Measurements from ENCODE around the gene IL11. TPM values are rescaled to one million over a fixed set of nuclear protein-coding genes. Genes with fewer than 3 reads are reported as not detected.

IL11 gene
- polyA plus RNA-seq, 3 donors = not detected

DNA sequence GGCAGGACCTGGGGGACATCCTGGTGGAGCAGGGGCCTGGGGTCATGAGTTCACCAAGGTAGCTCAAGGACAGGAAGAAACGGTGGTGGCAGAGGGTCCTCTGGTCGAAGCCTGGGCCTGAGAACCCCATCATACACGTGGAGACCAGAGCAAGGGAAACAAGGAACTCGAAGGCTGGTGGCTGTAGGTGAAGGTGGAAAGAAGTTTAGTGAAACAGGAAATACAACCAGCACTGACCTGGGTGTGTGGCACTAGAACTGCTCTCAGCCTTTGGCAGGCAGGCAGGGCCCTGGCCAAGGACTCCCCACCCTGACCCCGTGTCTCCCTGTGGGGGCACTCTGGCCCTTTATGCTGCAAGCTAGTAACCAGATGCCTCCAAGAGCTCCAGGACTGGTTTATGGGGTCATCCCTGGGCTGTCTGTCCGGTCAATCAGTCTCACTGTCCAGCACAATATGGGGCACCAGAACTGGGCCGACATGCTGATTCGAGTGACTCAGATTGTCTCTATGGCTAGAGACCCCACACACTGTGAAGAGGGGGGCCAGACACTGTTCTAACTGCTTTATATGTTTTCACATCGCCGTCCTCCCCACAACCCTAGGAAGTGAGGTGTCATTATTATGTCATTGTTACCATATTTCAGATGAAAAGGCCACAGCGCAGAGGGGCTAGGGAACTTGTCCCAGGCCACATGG lies 19.5 kb downstream of the IL11 start:
- no peak overlapping the region for H2AFZ ChIP-seq (ENCODE audit: insufficient read depth, low read depth, low read length, poor library complexity, severe bottlenecking)
- peak overlapping the region; percentile 51 to 90 for H3K4me3 Mint-ChIP-seq
- no peaks in the 10 kb centered on the region for H4K20me1 ChIP-seq (ENCODE audit: insufficient read depth, low read length)
- H3K9me3 Mint-ChIP-seq = peaks cover 0 to 11% (median 8%) of the 10 kb centered on the region in 7 donors
- TF ChIP-seq, protein P1, sequence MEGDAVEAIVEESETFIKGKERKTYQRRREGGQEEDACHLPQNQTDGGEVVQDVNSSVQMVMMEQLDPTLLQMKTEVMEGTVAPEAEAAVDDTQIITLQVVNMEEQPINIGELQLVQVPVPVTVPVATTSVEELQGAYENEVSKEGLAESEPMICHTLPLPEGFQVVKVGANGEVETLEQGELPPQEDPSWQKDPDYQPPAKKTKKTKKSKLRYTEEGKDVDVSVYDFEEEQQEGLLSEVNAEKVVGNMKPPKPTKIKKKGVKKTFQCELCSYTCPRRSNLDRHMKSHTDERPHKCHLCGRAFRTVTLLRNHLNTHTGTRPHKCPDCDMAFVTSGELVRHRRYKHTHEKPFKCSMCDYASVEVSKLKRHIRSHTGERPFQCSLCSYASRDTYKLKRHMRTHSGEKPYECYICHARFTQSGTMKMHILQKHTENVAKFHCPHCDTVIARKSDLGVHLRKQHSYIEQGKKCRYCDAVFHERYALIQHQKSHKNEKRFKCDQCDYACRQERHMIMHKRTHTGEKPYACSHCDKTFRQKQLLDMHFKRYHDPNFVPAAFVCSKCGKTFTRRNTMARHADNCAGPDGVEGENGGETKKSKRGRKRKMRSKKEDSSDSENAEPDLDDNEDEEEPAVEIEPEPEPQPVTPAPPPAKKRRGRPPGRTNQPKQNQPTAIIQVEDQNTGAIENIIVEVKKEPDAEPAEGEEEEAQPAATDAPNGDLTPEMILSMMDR (IDR thresholded peaks at IDR 0.05) = no peak
- intact Hi-C loops (cut with micrococcal nuclease) = loop anchor here in 1 of 2 donors (5.0 kb wide), 1 partner anchor 38 kb away; no protein-coding TSS in a partner anchor
- no peak overlapping the region for H3K4me2 ChIP-seq (replicated peaks; ENCODE audit: extremely low read depth, low read length, poor library complexity, severe bottlenecking)
- H3K9ac ChIP-seq (ENCODE audit: insufficient read depth, low read length, poor library complexity, severe bottlenecking) = no peak overlapping the region
- H3K27me3 Mint-ChIP-seq (ENCODE audit: low read depth in 3 of 3) = peaks cover 38 to 50% (median 41%) of the 10 kb centered on the region in 3 donors
- no peak overlapping the region for H3K4me3 ChIP-seq (replicated peaks in 1 of 3; ENCODE audit: low read depth in 2 of 3, low read length in 3 of 3)
- peaks cover 5 to 9% of the 10 kb centered on the region in 2 donors for H3K36me3 Mint-ChIP-seq
- H3K4me1 ChIP-seq (ENCODE audit: control insufficient read depth in 1 of 2, insufficient read depth in 2 of 2, low read length in 2 of 2) = peaks cover 22 to 28% of the 10 kb centered on the region in 2 donors
- H3K27me3 ChIP-seq (ENCODE audit: control insufficient read depth in 2 of 2, insufficient read depth in 2 of 2, low read length in 2 of 2) = peaks cover 13 to 45% of the 10 kb centered on the region in 2 donors
- no peaks in the 10 kb centered on the region for H3K79me2 ChIP-seq (ENCODE audit: insufficient read depth, low read length)
- peaks cover 0 to 9% of the 10 kb centered on the region in 2 donors for H3K9me3 ChIP-seq (replicated peaks in 1 of 2; ENCODE audit: control insufficient read depth in 1 of 2, insufficient read depth in 1 of 2, low read length in 2 of 2)
- DNase-seq = no peak
- no peak overlapping the region for H3K27ac ChIP-seq (ENCODE audit: low read depth in 1 of 2, low read length in 2 of 2)
- H3K27ac Mint-ChIP-seq = peak overlapping the region in 1 of 7 donors; percentile 44
- H3K36me3 ChIP-seq (replicated peaks in 1 of 2; ENCODE audit: control insufficient read depth in 1 of 2, insufficient read depth in 2 of 2, low read length in 2 of 2) = peaks cover 0 to 2% of the 10 kb centered on the region in 2 donors
- WGBS (ENCODE audit: insufficient coverage) = 61% methylated on average over 8 of the region's 11 CpGs
- H3K4me1 Mint-ChIP-seq = peaks cover 33% of the 10 kb centered on the region

DNA sequence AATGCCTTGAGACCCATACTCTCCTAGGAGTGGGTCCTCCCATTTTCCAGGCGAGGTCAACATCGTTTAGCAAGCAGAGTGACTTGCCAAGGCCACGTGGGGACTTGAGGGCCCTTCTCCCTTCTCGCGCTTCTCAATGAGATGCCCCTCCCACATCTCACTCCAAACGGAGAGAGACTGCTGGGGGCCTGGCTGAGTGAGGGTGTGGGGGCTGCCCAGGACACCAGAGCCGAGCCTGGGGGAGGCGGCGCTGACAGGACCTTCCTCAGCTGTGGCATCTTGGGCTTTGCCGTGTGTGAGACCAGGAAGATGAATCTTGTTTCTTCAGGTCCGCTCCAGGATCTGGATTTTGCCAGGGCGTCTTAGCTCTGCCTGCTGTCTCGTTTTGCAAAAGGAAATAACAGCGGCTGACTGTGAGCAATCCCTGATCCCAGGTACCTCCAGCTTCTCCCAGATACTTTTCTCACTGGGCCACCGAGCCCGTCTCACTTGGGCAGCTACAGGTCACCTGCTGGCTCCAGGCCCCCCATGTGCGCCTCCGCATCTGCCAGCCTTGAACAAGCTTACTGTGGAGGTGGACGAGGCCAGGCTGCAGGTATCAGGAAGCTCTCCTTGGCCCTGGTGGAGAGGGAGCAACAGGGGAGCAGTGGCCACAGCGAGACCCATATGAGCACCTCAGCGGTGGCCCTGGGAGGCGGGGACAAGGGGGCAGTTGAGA lies 21.8 kb downstream of the IL11 start:
- no peak overlapping the region for H3K4me2 ChIP-seq (replicated peaks; ENCODE audit: extremely low read depth, low read length, poor library complexity, severe bottlenecking)
- H3K4me3 ChIP-seq (replicated peaks in 1 of 3; ENCODE audit: low read depth in 2 of 3, low read length in 3 of 3) = no peak overlapping the region
- H4K20me1 ChIP-seq (ENCODE audit: insufficient read depth, low read length) = no peaks in the 10 kb centered on the region
- H3K79me2 ChIP-seq (ENCODE audit: insufficient read depth, low read length) = no peaks in the 10 kb centered on the region
- peaks cover 6 to 23% of the 10 kb centered on the region in 2 donors for H3K27me3 ChIP-seq (ENCODE audit: control insufficient read depth in 2 of 2, insufficient read depth in 2 of 2, low read length in 2 of 2)
- no peak overlapping the region for H3K27ac ChIP-seq (ENCODE audit: low read depth in 1 of 2, low read length in 2 of 2)
- TF ChIP-seq, protein P1 (IDR thresholded peaks at IDR 0.05) = no peak
- H3K36me3 ChIP-seq (replicated peaks in 1 of 2; ENCODE audit: control insufficient read depth in 1 of 2, insufficient read depth in 2 of 2, low read length in 2 of 2) = peaks cover 4 to 5% of the 10 kb centered on the region in 2 donors
- Mint-ChIP-seq H3K27ac (no peak overlapping the region), H3K9me3 (peaks cover 0 to 9% (median 6%) of the 10 kb centered on the region in 7 donors), H3K4me3 (no peak overlapping the region), H3K36me3 (peaks cover 17 to 18% of the 10 kb centered on the region in 2 donors), H3K4me1 (peaks cover 27% of the 10 kb centered on the region), H3K27me3 (ENCODE audit: low read depth in 3 of 3) (peaks cover 20 to 28% (median 28%) of the 10 kb centered on the region in 3 donors)
- no peak overlapping the region for H2AFZ ChIP-seq (ENCODE audit: insufficient read depth, low read depth, low read length, poor library complexity, severe bottlenecking)
- 93% methylated on average over 14 of the region's 22 CpGs for WGBS (ENCODE audit: insufficient coverage)
- H3K9me3 ChIP-seq (replicated peaks in 1 of 2; ENCODE audit: control insufficient read depth in 1 of 2, insufficient read depth in 1 of 2, low read length in 2 of 2) = peaks cover 0 to 9% of the 10 kb centered on the region in 2 donors
- H3K9ac ChIP-seq (ENCODE audit: insufficient read depth, low read length, poor library complexity, severe bottlenecking) = no peak overlapping the region
- intact Hi-C loops (cut with micrococcal nuclease) = no loop called here
- H3K4me1 ChIP-seq (ENCODE audit: control insufficient read depth in 1 of 2, insufficient read depth in 2 of 2, low read length in 2 of 2) = peaks cover 12 to 16% of the 10 kb centered on the region in 2 donors
- DNase-seq = no peak
